WTC11 (cell line): ENCODE measurements around the gene CCDC57. TPM values are rescaled to one million over a fixed set of nuclear protein-coding genes. Genes with fewer than 3 reads are reported as not detected.

ENCODE experiments used
- ATAC-seq: fragments of 200-7000 bp; cut with Tn5 transposase; 2 replicates; pipeline ENCODE4 v1.10.0; 2021; ENCODE audit warnings: mild to moderate bottlenecking, moderate library complexity
- CTCF ChIA-PET: fragments of 300-600 bp; sonication (Branson Sonifier 250); formaldehyde crosslinking; loops from one replicate; lab custom pipeline; 2021; ENCODE audit warnings: antibody characterized with exemption; lab: Charles Lee
- POLR2A ChIA-PET: fragments of 350-600 bp; sonication (Branson Sonifier 250); formaldehyde crosslinking; loops from one replicate; lab custom pipeline; 2021; ENCODE audit warnings: antibody characterized with exemption; lab: Charles Lee
- DNase-seq: peaks from one replicate; pipeline ENCODE4 v3.0.0; 2021; ENCODE audit warnings: low spot score
- H3K27ac Mint-ChIP-seq: 2 replicates; pipeline ENCODE4 v1.8.0; 2021; ENCODE audit warnings: mixed read lengths
- H3K27me3 Mint-ChIP-seq: 2 replicates; pipeline ENCODE4 v1.8.0; 2021; ENCODE audit warnings: low read depth, mild to moderate bottlenecking, moderate library complexity, mixed read lengths
- H3K36me3 Mint-ChIP-seq: 2 replicates; pipeline ENCODE4 v1.8.0; 2021; ENCODE audit warnings: mixed read lengths
- H3K4me1 Mint-ChIP-seq: 2 replicates; pipeline ENCODE4 v1.8.0; 2022; ENCODE audit warnings: mixed read lengths
- H3K4me3 Mint-ChIP-seq: 2 replicates; pipeline ENCODE4 v1.8.0; 2021; ENCODE audit warnings: mild to moderate bottlenecking, moderate library complexity, mixed read lengths
- H3K9me3 Mint-ChIP-seq: 2 replicates; pipeline ENCODE4 v1.8.0; 2021; ENCODE audit warnings: mixed read lengths
- ATF1 ChIP-seq: sonication (generic); formaldehyde crosslinking; IDR thresholded peaks from 2 replicates; pipeline ENCODE4 v1.8.1; 2023; ENCODE audit warnings: mild to moderate bottlenecking, moderate library complexity, missing genetic modification reagents
- ESRRA ChIP-seq: sonication (generic); formaldehyde crosslinking; IDR thresholded peaks from 2 replicates; pipeline ENCODE4 v1.8.1; 2022; ENCODE audit warnings: mild to moderate bottlenecking, missing genetic modification reagents, borderline replicate concordance
- FOXK1 ChIP-seq: sonication (generic); formaldehyde crosslinking; IDR thresholded peaks from 2 replicates; pipeline ENCODE4 v1.8.0; 2022; ENCODE audit warnings: mild to moderate bottlenecking, moderate library complexity, missing genetic modification reagents
- HMGA2 ChIP-seq: fragments of 250-450 bp; sonication (Bioruptor Pico); IDR thresholded peaks from 2 replicates; pipeline ENCODE4 v1.4.0; 2021; ENCODE audit warnings: mild to moderate bottlenecking, moderate library complexity
- NFATC4 ChIP-seq: fragments of 250-450 bp; sonication (Bioruptor Pico); IDR thresholded peaks from 2 replicates; pipeline ENCODE4 v1.9.0; 2021; ENCODE audit warnings: mild to moderate bottlenecking
- NR2C2 ChIP-seq: sonication (generic); formaldehyde crosslinking; IDR thresholded peaks from 2 replicates; pipeline ENCODE4 v1.8.0; 2022; ENCODE audit warnings: mild to moderate bottlenecking, missing genetic modification reagents
- PRRX2 ChIP-seq: fragments of 250-450 bp; sonication (Bioruptor Pico); IDR thresholded peaks from 2 replicates; pipeline ENCODE4 v1.8.0; 2021; ENCODE audit warnings: mild to moderate bottlenecking
- RORB ChIP-seq: fragments of 250-450 bp; sonication (Bioruptor Pico); IDR thresholded peaks from 2 replicates; pipeline ENCODE4 v1.9.0; 2021; ENCODE audit warnings: mild to moderate bottlenecking
- SMAD4 ChIP-seq: sonication (generic); formaldehyde crosslinking; IDR thresholded peaks from 2 replicates; pipeline ENCODE4 v1.8.0; 2022; ENCODE audit warnings: mild to moderate bottlenecking, missing genetic modification reagents
- TEAD4 ChIP-seq: sonication (generic); formaldehyde crosslinking; IDR thresholded peaks from 2 replicates; pipeline ENCODE4 v1.8.0; 2022; ENCODE audit warnings: mild to moderate bottlenecking, missing genetic modification reagents
- ZBTB21 ChIP-seq: sonication (generic); formaldehyde crosslinking; IDR thresholded peaks from 2 replicates; pipeline ENCODE4 v1.8.1; 2023; ENCODE audit warnings: mild to moderate bottlenecking, missing genetic modification reagents, borderline replicate concordance
- ZNF232 ChIP-seq: sonication (generic); formaldehyde crosslinking; IDR thresholded peaks from 2 replicates; pipeline ENCODE4 v1.8.0; 2022; ENCODE audit warnings: mild to moderate bottlenecking, missing genetic modification reagents
- ZNF423 ChIP-seq: fragments of 250-450 bp; sonication (Bioruptor Pico); IDR thresholded peaks from 2 replicates; pipeline ENCODE4 v2.1.2; 2022; ENCODE audit warnings: mild to moderate bottlenecking, moderate library complexity
- total RNA-seq: library from RNA; stranded (reverse); gene quantifications from 3 replicates; pipeline ENCODE4 v1.2.3, GENCODE V29; 2021
- TF ChIP-seq, protein P1 (sequence below): sonication (generic); formaldehyde crosslinking; IDR thresholded peaks from 2 replicates; pipeline ENCODE4 v1.8.0; 2023; ENCODE audit warnings: missing genetic modification reagents
- TF ChIP-seq, protein P2 (sequence below): fragments of 200-600 bp; IDR thresholded peaks from 2 replicates; pipeline ENCODE4 v1.8.0; 2022; ENCODE audit warnings: antibody characterized with exemption
- TF ChIP-seq, protein P3 (sequence below): fragments of 250-450 bp; sonication (Bioruptor Pico); IDR thresholded peaks from 2 replicates; pipeline ENCODE4 v1.9.0; 2021; ENCODE audit warnings: mild to moderate bottlenecking
- TF ChIP-seq, protein P4 (sequence below): sonication (generic); formaldehyde crosslinking; IDR thresholded peaks from 2 replicates; pipeline ENCODE4 v1.8.1; 2023; ENCODE audit warnings: mild to moderate bottlenecking, missing genetic modification reagents
- TF ChIP-seq, protein P5 (sequence below): sonication (generic); formaldehyde crosslinking; IDR thresholded peaks from 2 replicates; pipeline ENCODE4 v1.8.0; 2022; ENCODE audit warnings: mild to moderate bottlenecking, missing genetic modification reagents
- TF ChIP-seq, protein P6 (sequence below): sonication (generic); formaldehyde crosslinking; IDR thresholded peaks from 2 replicates; pipeline ENCODE4 v1.8.1; 2022; ENCODE audit warnings: mild to moderate bottlenecking, moderate library complexity, missing genetic modification reagents
- TF ChIP-seq, protein P7 (sequence below): sonication (generic); formaldehyde crosslinking; IDR thresholded peaks from 2 replicates; pipeline ENCODE4 v1.8.1; 2022; ENCODE audit warnings: low read depth, mild to moderate bottlenecking, moderate library complexity, missing genetic modification reagents, borderline replicate concordance

The CCDC57 gene
- total RNA-seq, 1 experiment from 2014 or later = 20.0 TPM

DNA sequence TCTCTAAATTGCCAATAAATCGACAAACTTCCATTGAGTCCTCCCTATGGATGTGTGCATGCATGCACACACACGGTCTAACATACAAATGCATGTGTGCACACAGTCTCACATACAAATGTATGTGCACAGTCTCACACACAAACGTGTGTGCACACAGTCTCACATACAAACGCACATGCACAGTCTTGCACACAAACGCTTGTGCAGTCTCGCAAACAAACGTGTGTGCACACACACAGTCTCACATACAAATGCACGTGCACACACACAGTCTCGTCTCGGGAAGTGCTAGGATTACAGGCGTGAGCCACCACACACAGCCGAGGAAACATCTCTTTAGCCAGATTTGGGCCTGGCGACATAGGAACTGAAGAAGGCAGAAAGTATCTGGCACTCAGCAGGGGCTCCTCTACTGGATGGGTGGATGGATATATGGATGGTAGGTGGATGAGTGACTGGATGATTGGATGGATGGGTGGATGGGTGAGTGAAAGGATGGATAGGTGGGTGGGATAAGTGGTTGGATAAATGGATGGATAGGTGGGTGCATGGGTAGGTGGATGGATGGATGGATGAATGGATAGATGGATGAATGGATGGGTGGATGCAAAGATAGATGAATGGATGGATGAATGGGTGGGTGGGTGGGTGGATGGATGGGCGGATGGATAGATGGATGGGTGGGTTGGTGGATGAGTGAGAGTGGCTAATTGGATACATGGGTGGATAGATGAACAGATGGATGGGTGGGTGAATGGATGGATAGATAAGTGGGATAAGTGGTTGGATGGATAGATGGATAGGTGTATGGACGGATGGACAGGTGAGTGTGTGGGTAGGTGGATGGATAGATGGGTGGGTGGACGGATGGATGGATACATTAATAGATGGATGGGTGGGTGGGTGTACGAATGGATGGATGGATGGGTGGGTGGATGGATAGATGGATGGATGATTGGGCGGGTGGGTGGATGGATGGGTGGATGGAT, 65.7 kb downstream of the CCDC57 start:
- POLR2A ChIA-PET = interaction anchor here (1.7 kb wide), 1 partner anchor 42 kb away, joined by 3 read pairs; no protein-coding TSS in a partner anchor
- H3K36me3 Mint-ChIP-seq = peaks cover 16% of the 10 kb centered on the region
- CTCF ChIA-PET = no interaction called here
- TF ChIP-seq FOXK1 (CRISPR knock-in tag) = no peak
- no peak for TF ChIP-seq HMGA2 (CRISPR knock-in tag)
- TF ChIP-seq ZNF423 (CRISPR knock-in tag) = no peak
- TF ChIP-seq, protein P1, sequence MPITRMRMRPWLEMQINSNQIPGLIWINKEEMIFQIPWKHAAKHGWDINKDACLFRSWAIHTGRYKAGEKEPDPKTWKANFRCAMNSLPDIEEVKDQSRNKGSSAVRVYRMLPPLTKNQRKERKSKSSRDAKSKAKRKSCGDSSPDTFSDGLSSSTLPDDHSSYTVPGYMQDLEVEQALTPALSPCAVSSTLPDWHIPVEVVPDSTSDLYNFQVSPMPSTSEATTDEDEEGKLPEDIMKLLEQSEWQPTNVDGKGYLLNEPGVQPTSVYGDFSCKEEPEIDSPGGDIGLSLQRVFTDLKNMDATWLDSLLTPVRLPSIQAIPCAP (CRISPR knock-in tag) = no peak
- TF ChIP-seq, all 79 proteins: peak for 0
- Mint-ChIP-seq H3K4me3 (no peak overlapping the region), H3K9me3 (peaks cover 4% of the 10 kb centered on the region; the same call in 1 of the 2 replicates), H3K27me3 (no peaks in the 10 kb centered on the region), H3K4me1 (no peaks in the 10 kb centered on the region), H3K27ac (no peak overlapping the region)
- ATAC-seq (no peak), DNase-seq (no peak)

DNA sequence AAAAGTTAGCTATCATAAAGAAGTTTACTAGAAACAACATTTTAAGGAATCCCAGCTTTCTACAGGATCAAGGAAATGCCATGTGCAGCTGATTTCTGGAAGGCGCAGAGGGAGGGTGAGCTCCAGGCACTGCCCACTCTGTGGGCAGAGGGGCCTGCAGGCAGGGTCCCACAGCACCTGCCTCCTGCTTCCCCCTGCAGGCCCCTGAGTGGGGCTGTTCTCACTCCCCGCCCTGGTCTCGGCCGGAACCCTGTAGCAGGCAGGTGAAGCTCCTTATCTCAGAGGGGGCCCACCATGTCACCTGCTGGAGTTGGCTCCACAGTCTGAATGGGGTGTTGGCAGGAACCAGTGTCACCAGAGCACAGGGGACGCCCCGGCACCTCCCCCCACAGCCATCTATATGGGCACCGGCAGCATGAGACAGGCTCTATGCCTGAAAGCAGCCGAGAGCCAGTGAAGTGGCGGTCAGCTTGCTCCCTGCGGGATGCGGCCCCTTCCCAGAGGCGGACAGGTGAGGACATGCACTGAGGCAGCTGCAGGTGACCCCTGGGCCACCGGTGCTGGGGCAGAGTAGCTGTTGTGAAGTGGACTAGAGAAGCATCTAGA, 67.0 kb downstream of the CCDC57 start:
- Mint-ChIP-seq H3K9me3 (peaks cover 4% of the 10 kb centered on the region; the same call in 1 of the 2 replicates), H3K36me3 (peaks cover 12% of the 10 kb centered on the region), H3K4me3 (no peak overlapping the region), H3K27ac (no peak overlapping the region), H3K4me1 (no peaks in the 10 kb centered on the region), H3K27me3 (no peaks in the 10 kb centered on the region)
- TF ChIP-seq, protein P1 (CRISPR knock-in tag) = no peak
- TF ChIP-seq ATF1 (CRISPR knock-in tag) = no peak
- no peak for TF ChIP-seq NR2C2 (CRISPR knock-in tag)
- no peak for TF ChIP-seq TEAD4 (CRISPR knock-in tag)
- no peak for TF ChIP-seq NFATC4 (CRISPR knock-in tag)
- TF ChIP-seq, protein P2, sequence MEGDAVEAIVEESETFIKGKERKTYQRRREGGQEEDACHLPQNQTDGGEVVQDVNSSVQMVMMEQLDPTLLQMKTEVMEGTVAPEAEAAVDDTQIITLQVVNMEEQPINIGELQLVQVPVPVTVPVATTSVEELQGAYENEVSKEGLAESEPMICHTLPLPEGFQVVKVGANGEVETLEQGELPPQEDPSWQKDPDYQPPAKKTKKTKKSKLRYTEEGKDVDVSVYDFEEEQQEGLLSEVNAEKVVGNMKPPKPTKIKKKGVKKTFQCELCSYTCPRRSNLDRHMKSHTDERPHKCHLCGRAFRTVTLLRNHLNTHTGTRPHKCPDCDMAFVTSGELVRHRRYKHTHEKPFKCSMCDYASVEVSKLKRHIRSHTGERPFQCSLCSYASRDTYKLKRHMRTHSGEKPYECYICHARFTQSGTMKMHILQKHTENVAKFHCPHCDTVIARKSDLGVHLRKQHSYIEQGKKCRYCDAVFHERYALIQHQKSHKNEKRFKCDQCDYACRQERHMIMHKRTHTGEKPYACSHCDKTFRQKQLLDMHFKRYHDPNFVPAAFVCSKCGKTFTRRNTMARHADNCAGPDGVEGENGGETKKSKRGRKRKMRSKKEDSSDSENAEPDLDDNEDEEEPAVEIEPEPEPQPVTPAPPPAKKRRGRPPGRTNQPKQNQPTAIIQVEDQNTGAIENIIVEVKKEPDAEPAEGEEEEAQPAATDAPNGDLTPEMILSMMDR = no peak
- no peak for TF ChIP-seq PRRX2 (CRISPR knock-in tag)
- TF ChIP-seq ESRRA (CRISPR knock-in tag) = no peak
- no peak for TF ChIP-seq ZNF232 (CRISPR knock-in tag)
- TF ChIP-seq RORB = no peak
- TF ChIP-seq FOXK1 (CRISPR knock-in tag) = no peak
- TF ChIP-seq, protein P3, sequence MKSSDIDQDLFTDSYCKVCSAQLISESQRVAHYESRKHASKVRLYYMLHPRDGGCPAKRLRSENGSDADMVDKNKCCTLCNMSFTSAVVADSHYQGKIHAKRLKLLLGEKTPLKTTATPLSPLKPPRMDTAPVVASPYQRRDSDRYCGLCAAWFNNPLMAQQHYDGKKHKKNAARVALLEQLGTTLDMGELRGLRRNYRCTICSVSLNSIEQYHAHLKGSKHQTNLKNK (CRISPR knock-in tag) = no peak
- TF ChIP-seq, protein P4, sequence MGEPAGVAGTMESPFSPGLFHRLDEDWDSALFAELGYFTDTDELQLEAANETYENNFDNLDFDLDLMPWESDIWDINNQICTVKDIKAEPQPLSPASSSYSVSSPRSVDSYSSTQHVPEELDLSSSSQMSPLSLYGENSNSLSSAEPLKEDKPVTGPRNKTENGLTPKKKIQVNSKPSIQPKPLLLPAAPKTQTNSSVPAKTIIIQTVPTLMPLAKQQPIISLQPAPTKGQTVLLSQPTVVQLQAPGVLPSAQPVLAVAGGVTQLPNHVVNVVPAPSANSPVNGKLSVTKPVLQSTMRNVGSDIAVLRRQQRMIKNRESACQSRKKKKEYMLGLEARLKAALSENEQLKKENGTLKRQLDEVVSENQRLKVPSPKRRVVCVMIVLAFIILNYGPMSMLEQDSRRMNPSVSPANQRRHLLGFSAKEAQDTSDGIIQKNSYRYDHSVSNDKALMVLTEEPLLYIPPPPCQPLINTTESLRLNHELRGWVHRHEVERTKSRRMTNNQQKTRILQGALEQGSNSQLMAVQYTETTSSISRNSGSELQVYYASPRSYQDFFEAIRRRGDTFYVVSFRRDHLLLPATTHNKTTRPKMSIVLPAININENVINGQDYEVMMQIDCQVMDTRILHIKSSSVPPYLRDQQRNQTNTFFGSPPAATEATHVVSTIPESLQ = no peak
- TF ChIP-seq, protein P5, sequence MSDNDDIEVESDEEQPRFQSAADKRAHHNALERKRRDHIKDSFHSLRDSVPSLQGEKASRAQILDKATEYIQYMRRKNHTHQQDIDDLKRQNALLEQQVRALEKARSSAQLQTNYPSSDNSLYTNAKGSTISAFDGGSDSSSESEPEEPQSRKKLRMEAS (CRISPR knock-in tag) = no peak
- TF ChIP-seq, protein P6, sequence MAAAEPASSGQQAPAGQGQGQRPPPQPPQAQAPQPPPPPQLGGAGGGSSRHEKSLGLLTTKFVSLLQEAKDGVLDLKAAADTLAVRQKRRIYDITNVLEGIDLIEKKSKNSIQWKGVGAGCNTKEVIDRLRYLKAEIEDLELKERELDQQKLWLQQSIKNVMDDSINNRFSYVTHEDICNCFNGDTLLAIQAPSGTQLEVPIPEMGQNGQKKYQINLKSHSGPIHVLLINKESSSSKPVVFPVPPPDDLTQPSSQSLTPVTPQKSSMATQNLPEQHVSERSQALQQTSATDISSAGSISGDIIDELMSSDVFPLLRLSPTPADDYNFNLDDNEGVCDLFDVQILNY = no peak
- TF ChIP-seq, protein P7, sequence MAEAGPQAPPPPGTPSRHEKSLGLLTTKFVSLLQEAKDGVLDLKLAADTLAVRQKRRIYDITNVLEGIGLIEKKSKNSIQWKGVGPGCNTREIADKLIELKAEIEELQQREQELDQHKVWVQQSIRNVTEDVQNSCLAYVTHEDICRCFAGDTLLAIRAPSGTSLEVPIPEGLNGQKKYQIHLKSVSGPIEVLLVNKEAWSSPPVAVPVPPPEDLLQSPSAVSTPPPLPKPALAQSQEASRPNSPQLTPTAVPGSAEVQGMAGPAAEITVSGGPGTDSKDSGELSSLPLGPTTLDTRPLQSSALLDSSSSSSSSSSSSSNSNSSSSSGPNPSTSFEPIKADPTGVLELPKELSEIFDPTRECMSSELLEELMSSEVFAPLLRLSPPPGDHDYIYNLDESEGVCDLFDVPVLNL (CRISPR knock-in tag) = no peak
- TF ChIP-seq SMAD4 (CRISPR knock-in tag) = no peak
- TF ChIP-seq ZBTB21 = no peak
- ChIA-PET CTCF (interaction anchor here (0.9 to 1.1 kb wide), 3 partner anchors 42 to 155 kb away, joined by 3 read pairs; no protein-coding TSS in a partner anchor), POLR2A (interaction anchor here (0.7 to 1.7 kb wide), 2 partner anchors 41 to 115 kb away, joined by 3 to 6 read pairs; no protein-coding TSS in a partner anchor)
- no peak for DNase-seq
- ATAC-seq = no peak
